K562 (cell line): ENCODE measurements around the gene ADAMTS6. TPM values are rescaled to one million over a fixed set of nuclear protein-coding genes. Genes with fewer than 3 reads are reported as not detected.
A peak's percentile ranks its signal among the peaks of the same experiment; 100 is the strongest.

ENCODE experiments used
- ARHGAP35 ChIP-seq: fragments of 450-650 bp; IDR thresholded peaks from 2 replicates; pipeline ENCODE4 v1.6.1; 2018; ENCODE audit not compliant: partially characterized antibody
- EP400 ChIP-seq: fragments of 450-650 bp; IDR thresholded peaks from 2 replicates; pipeline ENCODE4 v1.6.1; 2017; ENCODE audit warnings: antibody characterized with exemption, mild to moderate bottlenecking, moderate library complexity
- FOSL1 ChIP-seq: fragments of 200-800 bp; sonication (Bioruptor generic); conservative IDR thresholded peaks from 2 replicates; pipeline ENCODE4 v1.6.1; 2016; ENCODE audit warnings: missing genetic modification characterization, missing compliant biosample characterization
- HIVEP1 ChIP-seq: fragments of 250-450 bp; sonication (Bioruptor Pico); IDR thresholded peaks from 2 replicates; pipeline ENCODE4 v1.4.0; 2020; ENCODE audit warnings: mild to moderate bottlenecking
- HMGN3 ChIP-seq: IDR thresholded peaks from 2 replicates; pipeline ENCODE4 v1.6.1; 2011; ENCODE audit warnings: borderline replicate concordance, low read depth, mild to moderate bottlenecking, mixed read lengths, low read length; ENCODE audit not compliant: insufficient read length; ENCODE audit errors: extremely low read depth
- MYC ChIP-seq, 2 experiments: fragments of 250-450 bp in 1 of 2; sonication (Bioruptor Pico) in 1 of 2; IDR thresholded peaks; 2 replicates each; pipeline versions ENCODE4 v1.5.1 to v1.6.1; 2012 to 2021; ENCODE audit warnings: low read depth in 2 of 2, borderline replicate concordance in 1 of 2, improper control_type of control experiment in 1 of 2, low read length in 1 of 2, mild to moderate bottlenecking in 1 of 2, moderate library complexity in 1 of 2
- NFIX ChIP-seq: fragments of 250-450 bp; sonication (Bioruptor Pico); IDR thresholded peaks from 2 replicates; pipeline ENCODE4 v1.4.0; 2020; ENCODE audit warnings: low read depth, mild to moderate bottlenecking, moderate library complexity
- POLR2AphosphoS5 ChIP-seq: IDR thresholded peaks from 2 replicates; pipeline ENCODE4 v1.6.1; 2011; ENCODE audit warnings: mild to moderate bottlenecking, low read depth, low read length, moderate library complexity; ENCODE audit not compliant: control insufficient read depth, insufficient read depth
- RBM39 ChIP-seq: fragments of 200-400 bp; formaldehyde crosslinking; optimal IDR thresholded peaks from 2 replicates; pipeline ENCODE3; 2018; ENCODE audit warnings: low read depth, low read length
- TAF1 ChIP-seq: IDR thresholded peaks from 2 replicates; pipeline ENCODE4 v1.6.1; 2011; ENCODE audit warnings: mild to moderate bottlenecking, low read length, moderate library complexity; ENCODE audit not compliant: insufficient read depth, control insufficient read depth, severe bottlenecking; ENCODE audit errors: extremely low read depth
- TAF9B ChIP-seq: fragments of 450-650 bp; IDR thresholded peaks from 2 replicates; pipeline ENCODE4 v1.6.1; 2018; ENCODE audit warnings: mild to moderate bottlenecking; ENCODE audit not compliant: partially characterized antibody
- TBP ChIP-seq: optimal IDR thresholded peaks from 2 replicates; pipeline ENCODE3; 2011; ENCODE audit warnings: low read depth, low read length, improper control_type of control experiment
- polyA plus RNA-seq, 8 experiments: library from polyadenylated mRNA; depleted of rRNA in 4 of 8; stranded (reverse) in 5 of 8; unstranded in 3 of 8; fragments of >200 nt; fragmentation: Nextera tagmentation in 2 of 8; fragmentation: Illumina TruSeq in 1 of 8; extraction: Ambion mirVana in 2 of 8; extraction: Trizol in 1 of 8; gene quantifications; 2 replicates each; pipeline versions ENCODE4 v1.2.1 to v1.2.3, GENCODE V29; 2011 to 2014; ENCODE audit warnings: inconsistent platforms in 1 of 8, missing spikeins in 1 of 8
- total RNA-seq, 7 experiments: library from RNA; depleted of rRNA in 6 of 7; stranded (reverse); fragments of >200 nt in 6 of 7; fragmentation: Illumina TruSeq in 2 of 7; extraction: Trizol in 2 of 7; gene quantifications; 2 replicates each; pipeline versions ENCODE4 v1.2.1 to v1.2.3, GENCODE V29; 2011 to 2021; ENCODE audit warnings: low replicate concordance in 1 of 7
- TF ChIP-seq, protein P1 (sequence below), 2 experiments: fragments of 450-650 bp; IDR thresholded peaks; 2 replicates each; pipeline ENCODE4 v1.6.1; 2016; ENCODE audit warnings: mild to moderate bottlenecking in 2 of 2, borderline replicate concordance in 1 of 2, low read depth in 1 of 2, moderate library complexity in 1 of 2
- TF ChIP-seq, protein P2 (sequence below): sonication (generic); IDR thresholded peaks from 2 replicates; pipeline ENCODE4 v1.6.1; 2016
- TF ChIP-seq, protein P3 (sequence below), 2 experiments: IDR thresholded peaks; 2 replicates each; pipeline ENCODE4 v1.6.1; 2011; ENCODE audit warnings: borderline replicate concordance in 1 of 2, control low read depth in 1 of 2, low read depth in 1 of 2, low read length in 1 of 2, mild to moderate bottlenecking in 1 of 2, mixed read lengths in 1 of 2, moderate library complexity in 1 of 2; ENCODE audit not compliant: insufficient read depth in 1 of 2, insufficient read length in 1 of 2, poor library complexity in 1 of 2, severe bottlenecking in 1 of 2; ENCODE audit errors: extremely low read depth in 1 of 2

The ADAMTS6 gene
- total and polyA plus RNA-seq, 9 of the 15 experiments (the other 6 are each of a cell fraction or from before 2014, with no cell fraction given) = 0.57 to 5.3 (median 1.5) TPM

DNA sequence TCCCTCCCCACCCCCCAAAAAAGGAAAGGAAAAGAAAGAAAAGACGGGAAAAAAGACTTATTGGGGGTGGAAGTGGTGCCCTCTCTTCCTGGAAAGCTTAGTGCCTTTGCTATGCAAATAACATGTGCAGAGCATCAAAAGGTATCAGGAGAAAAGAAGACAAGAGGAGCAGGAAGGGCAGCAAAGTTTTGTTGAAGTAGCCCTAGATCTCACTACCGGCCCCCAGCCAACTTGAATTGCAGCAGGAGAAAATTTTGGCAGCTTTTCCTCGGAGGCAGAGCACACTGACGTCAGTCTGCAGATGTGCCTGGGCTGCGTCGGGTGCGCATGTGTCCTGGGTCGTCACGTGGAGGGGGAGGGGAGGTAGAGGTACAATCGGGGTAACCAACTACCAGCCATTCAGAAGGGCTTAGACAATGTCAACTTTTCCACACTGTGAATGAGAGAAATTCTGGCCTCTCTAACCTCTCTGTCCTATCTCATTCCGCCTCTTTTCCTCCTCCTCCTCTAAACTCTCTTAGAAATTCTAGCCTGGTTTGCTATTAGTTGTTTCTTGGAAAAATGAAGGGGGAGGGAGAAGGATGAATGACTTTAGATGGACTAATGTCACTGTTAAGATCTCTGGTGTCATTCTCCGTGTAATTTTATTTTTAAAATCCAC lies at the start of gene ADAMTS6 (continued):
- TF ChIP-seq, protein P1, sequence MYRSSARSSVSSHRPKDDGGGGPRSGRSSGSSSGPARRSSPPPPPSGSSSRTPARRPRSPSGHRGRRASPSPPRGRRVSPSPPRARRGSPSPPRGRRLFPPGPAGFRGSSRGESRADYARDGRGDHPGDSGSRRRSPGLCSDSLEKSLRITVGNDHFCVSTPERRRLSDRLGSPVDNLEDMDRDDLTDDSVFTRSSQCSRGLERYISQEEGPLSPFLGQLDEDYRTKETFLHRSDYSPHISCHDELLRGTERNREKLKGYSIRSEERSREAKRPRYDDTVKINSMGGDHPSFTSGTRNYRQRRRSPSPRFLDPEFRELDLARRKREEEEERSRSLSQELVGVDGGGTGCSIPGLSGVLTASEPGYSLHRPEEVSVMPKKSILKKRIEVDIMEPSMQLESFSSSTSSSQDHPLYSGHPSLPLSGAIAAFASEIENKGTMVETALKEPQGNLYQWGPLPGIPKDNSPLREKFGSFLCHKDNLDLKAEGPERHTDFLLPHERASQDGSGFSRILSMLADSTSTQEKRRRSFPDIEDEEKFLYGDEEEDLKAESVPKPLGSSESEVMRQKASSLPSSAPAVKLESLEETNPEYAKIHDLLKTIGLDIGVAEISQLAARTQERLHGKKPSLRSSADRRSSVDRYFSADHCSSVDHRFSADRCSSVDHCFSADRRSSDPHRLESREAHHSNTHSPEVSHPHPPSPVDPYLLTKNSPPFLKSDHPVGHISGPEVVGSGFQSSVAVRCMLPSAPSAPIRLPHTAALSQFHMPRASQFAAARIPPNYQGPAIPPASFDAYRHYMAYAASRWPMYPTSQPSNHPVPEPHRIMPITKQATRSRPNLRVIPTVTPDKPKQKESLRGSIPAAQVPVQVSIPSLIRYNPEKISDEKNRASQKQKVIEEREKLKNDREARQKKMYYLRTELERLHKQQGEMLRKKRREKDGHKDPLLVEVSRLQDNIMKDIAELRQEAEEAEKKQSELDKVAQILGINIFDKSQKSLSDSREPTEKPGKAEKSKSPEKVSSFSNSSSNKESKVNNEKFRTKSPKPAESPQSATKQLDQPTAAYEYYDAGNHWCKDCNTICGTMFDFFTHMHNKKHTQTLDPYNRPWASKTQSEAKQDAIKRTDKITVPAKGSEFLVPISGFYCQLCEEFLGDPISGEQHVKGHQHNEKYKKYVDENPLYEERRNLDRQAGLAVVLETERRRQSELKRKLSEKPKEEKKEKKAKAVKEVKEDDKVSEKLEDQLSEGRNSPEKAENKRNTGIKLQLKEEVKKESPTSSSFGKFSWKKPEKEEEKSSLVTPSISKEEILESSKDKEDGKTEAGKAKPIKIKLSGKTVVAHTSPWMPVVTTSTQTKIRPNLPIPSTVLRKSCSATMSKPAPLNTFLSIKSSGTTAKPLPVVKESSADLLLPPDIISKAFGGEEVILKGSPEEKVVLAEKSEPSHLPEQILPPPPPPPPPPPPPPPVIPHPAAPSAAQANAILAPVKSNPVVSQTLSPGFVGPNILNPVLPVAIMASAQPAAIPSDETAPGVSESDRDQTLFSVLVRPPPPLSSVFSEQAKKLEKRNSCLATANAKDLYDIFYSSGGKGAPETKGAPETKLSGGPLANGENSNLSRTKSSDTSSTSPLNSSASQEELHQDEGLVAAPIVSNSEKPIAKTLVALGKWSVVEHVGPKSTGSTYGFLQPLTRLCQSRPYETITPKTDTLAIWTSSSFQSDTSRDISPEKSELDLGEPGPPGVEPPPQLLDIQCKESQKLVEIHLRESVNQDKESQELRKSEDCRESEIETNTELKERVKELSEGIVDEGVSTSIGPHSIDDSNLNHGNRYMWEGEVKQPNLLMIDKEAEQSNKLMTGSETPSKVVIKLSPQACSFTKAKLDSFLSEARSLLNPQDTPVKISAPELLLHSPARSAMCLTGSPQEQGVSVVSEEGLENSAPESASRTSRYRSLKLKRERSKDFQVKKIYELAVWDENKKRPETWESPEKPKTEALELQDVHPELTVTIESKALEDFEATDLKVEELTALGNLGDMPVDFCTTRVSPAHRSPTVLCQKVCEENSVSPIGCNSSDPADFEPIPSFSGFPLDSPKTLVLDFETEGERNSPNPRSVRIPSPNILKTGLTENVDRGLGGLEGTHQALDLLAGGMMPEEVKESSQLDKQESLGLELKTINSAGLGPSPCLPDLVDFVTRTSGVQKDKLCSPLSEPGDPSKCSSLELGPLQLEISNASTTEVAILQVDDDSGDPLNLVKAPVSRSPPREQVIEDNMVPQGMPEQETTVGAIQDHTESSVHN (IDR thresholded peaks at IDR 0.05; ENCODE audit: borderline replicate concordance in 1 of 2, low read depth in 1 of 2) = peak in 1 of 2 experiments; percentile 77; a peak in 2 of 4 replicates
- TF ChIP-seq RBM39 = peak; percentile 77
- no peak for TF ChIP-seq ARHGAP35
- peak; percentile 26 for TF ChIP-seq HMGN3
- TF ChIP-seq, protein P2, sequence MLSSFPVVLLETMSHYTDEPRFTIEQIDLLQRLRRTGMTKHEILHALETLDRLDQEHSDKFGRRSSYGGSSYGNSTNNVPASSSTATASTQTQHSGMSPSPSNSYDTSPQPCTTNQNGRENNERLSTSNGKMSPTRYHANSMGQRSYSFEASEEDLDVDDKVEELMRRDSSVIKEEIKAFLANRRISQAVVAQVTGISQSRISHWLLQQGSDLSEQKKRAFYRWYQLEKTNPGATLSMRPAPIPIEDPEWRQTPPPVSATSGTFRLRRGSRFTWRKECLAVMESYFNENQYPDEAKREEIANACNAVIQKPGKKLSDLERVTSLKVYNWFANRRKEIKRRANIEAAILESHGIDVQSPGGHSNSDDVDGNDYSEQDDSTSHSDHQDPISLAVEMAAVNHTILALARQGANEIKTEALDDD = 0 out of 2 replicates have a peak, but pooled peaks have one; percentile 20
- peak; percentile 80 for TF ChIP-seq EP400
- peak; percentile 75 for TF ChIP-seq TBP
- no peak for TF ChIP-seq NFIX (CRISPR knock-in tag)
- TF ChIP-seq, protein P3, sequence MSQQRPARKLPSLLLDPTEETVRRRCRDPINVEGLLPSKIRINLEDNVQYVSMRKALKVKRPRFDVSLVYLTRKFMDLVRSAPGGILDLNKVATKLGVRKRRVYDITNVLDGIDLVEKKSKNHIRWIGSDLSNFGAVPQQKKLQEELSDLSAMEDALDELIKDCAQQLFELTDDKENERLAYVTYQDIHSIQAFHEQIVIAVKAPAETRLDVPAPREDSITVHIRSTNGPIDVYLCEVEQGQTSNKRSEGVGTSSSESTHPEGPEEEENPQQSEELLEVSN (IDR thresholded peaks at IDR 0.05; ENCODE audit: borderline replicate concordance in 1 of 2, extremely low read depth in 1 of 2, insufficient read depth in 1 of 2, insufficient read length in 1 of 2, low read depth in 1 of 2, low read length in 1 of 2, poor library complexity in 1 of 2, severe bottlenecking in 1 of 2) = peak; percentile 40 to 56
- peak; percentile 89 for TF ChIP-seq TAF9B
- no peak for TF ChIP-seq HIVEP1 (CRISPR knock-in tag)
- 0 out of 2 replicates have a peak, but pooled peaks have one; percentile 14 for TF ChIP-seq POLR2AphosphoS5
- TF ChIP-seq FOSL1 (tag) = peak; percentile 36
- TF ChIP-seq TAF1 = peak; percentile 65
- TF ChIP-seq MYC (IDR thresholded peaks at IDR 0.05; ENCODE audit: low read depth, low read length) = peak; percentile 79
- TF ChIP-seq MYC (CRISPR knock-in tag; IDR thresholded peaks at IDR 0.05; ENCODE audit: borderline replicate concordance, low read depth) = no peak
